Measurements from ENCODE around the gene PPP2R5C. TPM values are rescaled to one million over a fixed set of nuclear protein-coding genes. Genes with fewer than 3 reads are reported as not detected.

PPP2R5C gene
- total and polyA plus RNA-seq, 2 of the 8 experiments (the other 6 are each of a cell fraction or from before 2014, with no cell fraction given): 49.6 to 95.9 TPM

DNA sequence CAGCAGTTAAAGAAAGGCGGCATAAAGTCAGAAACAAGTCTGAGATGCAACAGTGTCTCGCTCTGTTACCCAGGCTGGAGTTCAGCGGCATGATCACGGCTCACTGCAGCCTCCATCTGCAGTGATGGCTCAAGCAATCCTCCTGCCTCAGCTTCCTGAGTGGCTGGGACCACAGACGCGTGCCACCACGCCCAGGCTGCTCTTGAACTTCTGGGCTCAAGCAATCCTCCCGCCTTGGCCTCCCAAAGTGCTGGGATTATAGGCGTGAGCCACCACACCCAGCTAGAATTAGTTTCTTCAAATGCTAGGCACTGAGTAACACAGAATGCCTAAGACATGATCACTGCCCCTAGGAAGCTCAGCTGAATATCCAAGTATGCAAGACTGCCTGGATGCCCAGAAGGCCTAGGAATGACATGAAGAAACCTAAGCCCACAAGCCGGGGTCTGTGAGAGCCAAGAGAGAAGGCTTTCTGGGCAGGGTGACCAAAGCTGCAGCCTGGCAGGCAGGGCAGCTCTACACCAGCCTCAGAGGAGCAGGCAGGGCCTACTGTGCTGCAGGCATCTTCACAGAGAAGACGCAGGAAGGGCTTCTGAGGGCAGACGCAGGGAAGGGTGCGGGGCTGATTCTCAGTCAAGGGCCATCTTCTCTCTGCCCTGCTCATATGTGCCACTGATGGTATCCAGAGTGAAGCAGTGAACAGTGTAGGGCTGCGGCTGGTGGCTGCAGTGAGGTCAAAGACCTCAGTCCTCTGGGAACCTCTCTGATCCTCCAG, 4.3 kb upstream of the PPP2R5C start:
- H4K8ac ChIP-seq (ENCODE audit: extremely low read depth, insufficient read depth, low read length): no peak overlapping the region
- H3K27me3 ChIP-seq (replicated peaks in 1 of 4; ENCODE audit: control insufficient read depth in 3 of 4, extremely low read depth in 1 of 4, insufficient read depth in 3 of 4, low read length in 3 of 4): peaks cover 3 to 18% (median 11%) of the 10 kb centered on the region in 4 experiments; a peak in 6 of 7 replicates
- H4K20me1 ChIP-seq (replicated peaks in 1 of 2; ENCODE audit: control insufficient read depth in 1 of 2, insufficient read depth in 2 of 2, low read length in 2 of 2): peaks cover 0 to 3% of the 10 kb centered on the region in 2 experiments
- H3K4ac ChIP-seq (replicated peaks; ENCODE audit: insufficient read length, low read depth, low read length): no peak overlapping the region
- CTCF ChIA-PET (ENCODE audit: partially characterized antibody): interaction anchor here (0.9 to 1.8 kb wide), 3 partner anchors 14 to 53 kb away, joined by 3 to 7 read pairs (median 3); no protein-coding TSS in a partner anchor
- no peaks in the 10 kb centered on the region for H3K36me3 ChIP-seq (ENCODE audit: control insufficient read depth in 2 of 4, insufficient read depth in 4 of 4, low read length in 3 of 4)
- no peak overlapping the region for H3K23ac ChIP-seq (ENCODE audit: insufficient read length)
- 0 out of 2 replicates have a peak overlapping the region, but pooled peaks have one; percentile 22 for H2AFZ ChIP-seq (ENCODE audit: low read length)
- H3K4me1 ChIP-seq (replicated peaks in 1 of 4; ENCODE audit: control insufficient read depth in 3 of 4, insufficient read depth in 4 of 4, low read length in 3 of 4): peaks cover 0 to 3% (median 2%) of the 10 kb centered on the region in 4 experiments; a peak in 4 of 7 replicates
- H2AK5ac ChIP-seq (ENCODE audit: low read depth, low read length): no peak overlapping the region
- H3K18ac ChIP-seq (ENCODE audit: extremely low read depth, low read length): no peak overlapping the region
- no peak overlapping the region for H2BK5ac ChIP-seq (ENCODE audit: low read depth, low read length)
- no peak for DNase-seq (ENCODE audit: low read depth in 1 of 2, low spot score in 2 of 2)
- H4K91ac ChIP-seq (replicated peaks; ENCODE audit: insufficient read length, low read length): no peak overlapping the region
- no peak overlapping the region for H4K5ac ChIP-seq (ENCODE audit: insufficient read length, low read depth, low read length)
- FAIRE-seq: no peak
- H3K4me3 ChIP-seq (ENCODE audit: extremely low read depth in 1 of 4, insufficient read depth in 2 of 4, low read depth in 3 of 4, low read length in 4 of 4): no peak overlapping the region
- no peak overlapping the region for H3K14ac ChIP-seq (ENCODE audit: insufficient read length)
- H2BK15ac ChIP-seq (ENCODE audit: low read length): 0 out of 2 replicates have a peak overlapping the region, but pooled peaks have one; percentile 16
- peaks cover 3% of the 10 kb centered on the region; the same call in 1 of the 2 replicates for H3K23me2 ChIP-seq (ENCODE audit: low read depth, low read length)
- POLR2A ChIA-PET (ENCODE audit: partially characterized antibody): no interaction called here
- H3K56ac ChIP-seq (replicated peaks; ENCODE audit: insufficient read length, low read depth, low read length): no peak overlapping the region
- no peak overlapping the region for H3K4me2 ChIP-seq (ENCODE audit: insufficient read depth in 1 of 2, low read depth in 2 of 2, low read length in 2 of 2)
- H2BK120ac ChIP-seq (replicated peaks; ENCODE audit: low read depth, low read length): no peak overlapping the region
- H3K9ac ChIP-seq (replicated peaks in 1 of 4; ENCODE audit: extremely low read depth in 1 of 4, low read depth in 3 of 4, low read length in 3 of 4): no peak overlapping the region
- no peaks in the 10 kb centered on the region for H3K79me2 ChIP-seq (ENCODE audit: control insufficient read depth in 1 of 2, insufficient read depth in 2 of 2, low read length in 2 of 2)
- 92% methylated on average over 14 of the region's 14 CpGs; no CpG with 5 or more reads in 1 of the 2 experiments for WGBS, 2 experiments (ENCODE audit: extremely low coverage in 1 of 2, insufficient coverage in 1 of 2, insufficient read length in 1 of 2, insufficient replicate concordance in 2 of 2, low coverage in 1 of 2, low lambda C conversion rate in 2 of 2, missing lambda C conversion rate in 1 of 2)
- peak overlapping the region; percentile 39; the same call in 1 of the 2 replicates for H2BK12ac ChIP-seq (ENCODE audit: low read depth, low read length)
- no peaks in the 10 kb centered on the region for H3K79me1 ChIP-seq (ENCODE audit: low read depth, low read length)
- H3K9me3 ChIP-seq (ENCODE audit: insufficient read depth in 2 of 2, low read depth in 1 of 2, low read length in 1 of 2): no peaks in the 10 kb centered on the region
- no peak overlapping the region for H2BK20ac ChIP-seq (ENCODE audit: low read length)
- no peak overlapping the region for H3K27ac ChIP-seq (ENCODE audit: low read depth, low read length)
- no peak for TF ChIP-seq RAD21 (IDR thresholded peaks at IDR 0.05 in 1 of 2, conservative IDR thresholded peaks at IDR 0.05 in 1 of 2; ENCODE audit: low read depth in 2 of 2, low read length in 2 of 2)
- no peak for TF ChIP-seq TEAD4 (IDR thresholded peaks at IDR 0.05; ENCODE audit: low read depth, low read length)
- TF ChIP-seq, protein P1, sequence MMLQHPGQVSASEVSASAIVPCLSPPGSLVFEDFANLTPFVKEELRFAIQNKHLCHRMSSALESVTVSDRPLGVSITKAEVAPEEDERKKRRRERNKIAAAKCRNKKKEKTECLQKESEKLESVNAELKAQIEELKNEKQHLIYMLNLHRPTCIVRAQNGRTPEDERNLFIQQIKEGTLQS (IDR thresholded peaks at IDR 0.05; ENCODE audit: insufficient read depth, low read depth, low read length): no peak
- no peak for TF ChIP-seq SRF (IDR thresholded peaks at IDR 0.05; ENCODE audit: low read depth, low read length)
- no peak for TF ChIP-seq POLR2AphosphoS5 (IDR thresholded peaks at IDR 0.05; ENCODE audit: low read depth, low read length)
- TF ChIP-seq CBX8 (IDR thresholded peaks at IDR 0.05; ENCODE audit: borderline replicate concordance, low read depth, low read length): no peak
- TF ChIP-seq POLR2A (IDR thresholded peaks at IDR 0.05; ENCODE audit: control extremely low read depth in 1 of 2, low read depth in 2 of 2, low read length in 2 of 2): no peak
- no peak for TF ChIP-seq SP4 (IDR thresholded peaks at IDR 0.05; ENCODE audit: low read length)
- TF ChIP-seq YY1 (IDR thresholded peaks at IDR 0.05; ENCODE audit: low read depth, low read length): no peak
- no peak for TF ChIP-seq CHD1 (IDR thresholded peaks at IDR 0.05; ENCODE audit: low read depth, low read length)
- no peak for TF ChIP-seq CTBP2 (IDR thresholded peaks at IDR 0.05; ENCODE audit: borderline replicate concordance, insufficient read depth, insufficient read length, low read length)
- TF ChIP-seq BCL11A (IDR thresholded peaks at IDR 0.05; ENCODE audit: low read depth in 2 of 2, low read length in 2 of 2): no peak
